GM12878 (cell line): ENCODE measurements around the gene PRKCB. TPM values are rescaled to one million over a fixed set of nuclear protein-coding genes. Genes with fewer than 3 reads are reported as not detected.

Source experiments
- ATAC-seq: fragments of 200-7000 bp; cut with Tn5 transposase; 3 replicates; pipeline ENCODE4 v1.9.1; 2020; ENCODE audit warnings: mild to moderate bottlenecking, moderate library complexity
- BruUV-seq: library from RNA; stranded (reverse); fragments of 400-500 nt; replicated peaks from 2 replicates; lab custom pipeline; 2021; lab: Mats Ljungman, UMichigan
- CTCF ChIA-PET: fragments of 300-600 bp; sonication (Branson Sonifier 250); formaldehyde crosslinking; extraction: SDS; loops from one replicate; lab custom pipeline; 2021; ENCODE audit warnings: inconsistent platforms; lab: Yijun Ruan, JAX
- POLR2A ChIA-PET: fragments of 350-600 bp; formaldehyde crosslinking; extraction: SDS; loops from one replicate; lab custom pipeline; 2021; ENCODE audit warnings: inconsistent platforms; lab: Charles Lee
- RAD21 ChIA-PET: fragments of 300-600 bp; sonication (Branson Sonifier 250); formaldehyde crosslinking; loops from one replicate; lab custom pipeline; 2023; ENCODE audit warnings: antibody characterized with exemption; ENCODE audit not compliant: unreplicated experiment; lab: Charles Lee
- SMC1A ChIA-PET: fragments of 300-600 bp; sonication (Branson Sonifier 250); formaldehyde crosslinking; loops from one replicate; lab custom pipeline; 2023; ENCODE audit not compliant: unreplicated experiment, uncharacterized antibody; lab: Charles Lee
- DNase-seq: peaks from one replicate; pipeline ENCODE4 v3.0.0-alpha.2; 2011; ENCODE audit warnings: low read depth, low spot score
- FAIRE-seq: peaks from 3 replicates; lab custom pipeline; 2011; peaks lifted over from hg19 to GRCh38; lab: Jason Lieb, UNC
- H2AFZ ChIP-seq: 2 replicates; pipeline ENCODE4 v1.6.0; 2011; ENCODE audit warnings: low read depth, low read length, control low read depth; ENCODE audit not compliant: control insufficient read depth
- H3K27ac ChIP-seq: 2 replicates; pipeline ENCODE4 v1.5.1; 2011; ENCODE audit warnings: control low read depth; ENCODE audit not compliant: control insufficient read depth, insufficient read depth
- H3K27me3 ChIP-seq, 2 experiments: replicated peaks in 1 of 2; 2 replicates each; pipeline versions ENCODE4 v1.6.0 to v1.6.1; 2011; ENCODE audit warnings: low read length in 1 of 2; ENCODE audit not compliant: control insufficient read depth in 2 of 2, insufficient read depth in 2 of 2
- H3K36me3 ChIP-seq, 2 experiments: 2 replicates each; pipeline ENCODE4 v1.5.1; 2011; ENCODE audit warnings: low read length in 1 of 2; ENCODE audit not compliant: control insufficient read depth in 2 of 2, insufficient read depth in 2 of 2
- H3K4me1 ChIP-seq: 2 replicates; pipeline ENCODE4 v1.6.1; 2011; ENCODE audit warnings: mild to moderate bottlenecking, low read length, moderate library complexity, mixed read lengths; ENCODE audit not compliant: control insufficient read depth, insufficient read depth
- H3K4me2 ChIP-seq: 2 replicates; pipeline ENCODE4 v1.6.0; 2011; ENCODE audit warnings: control low read depth; ENCODE audit not compliant: control insufficient read depth, insufficient read depth
- H3K4me3 ChIP-seq: fragments of 200-600 bp; sonication (generic); 2 replicates; pipeline ENCODE4 v1.5.1; 2016
- H3K79me2 ChIP-seq: 2 replicates; pipeline ENCODE4 v1.6.0; 2011; ENCODE audit warnings: low read length; ENCODE audit not compliant: control insufficient read depth, insufficient read depth
- H3K9ac ChIP-seq: 2 replicates; pipeline ENCODE4 v1.8.0; 2011; ENCODE audit warnings: low read length, control low read depth, mixed read lengths; ENCODE audit not compliant: control insufficient read depth, insufficient read depth
- H3K9me3 ChIP-seq: replicated peaks from 3 replicates; pipeline ENCODE4 v1.5.1; 2011; ENCODE audit warnings: mild to moderate bottlenecking, low read length; ENCODE audit not compliant: control insufficient read depth, insufficient read depth
- H4K20me1 ChIP-seq: 2 replicates; pipeline ENCODE4 v1.6.0; 2011; ENCODE audit not compliant: control insufficient read depth, insufficient read depth
- BCL11A ChIP-seq: IDR thresholded peaks from 2 replicates; pipeline ENCODE4 v1.6.1; 2011; ENCODE audit warnings: low read depth, low read length
- CBX5 ChIP-seq: sonication (generic); IDR thresholded peaks from 2 replicates; pipeline ENCODE4 v1.6.1; 2016; ENCODE audit warnings: low read depth, moderate library complexity, mild to moderate bottlenecking, inconsistent platforms
- E2F8 ChIP-seq: fragments of 450-650 bp; IDR thresholded peaks from 2 replicates; pipeline ENCODE4 v1.6.1; 2018; ENCODE audit warnings: mild to moderate bottlenecking, low read depth, moderate library complexity; ENCODE audit not compliant: partially characterized antibody
- FOXK2 ChIP-seq: fragments of 450-650 bp; IDR thresholded peaks from 2 replicates; pipeline ENCODE4 v1.6.1; 2017; ENCODE audit warnings: mild to moderate bottlenecking, moderate library complexity
- IRF3 ChIP-seq: fragments of 450-650 bp; IDR thresholded peaks from 2 replicates; pipeline ENCODE4 v1.6.1; 2014; ENCODE audit warnings: mild to moderate bottlenecking
- KDM1A ChIP-seq: fragments of 200-600 bp; sonication (generic); IDR thresholded peaks from 2 replicates; pipeline ENCODE4 v1.6.1; 2016; ENCODE audit warnings: borderline replicate concordance
- MXI1 ChIP-seq: fragments of 150-350 bp; IDR thresholded peaks from 2 replicates; pipeline ENCODE4 v1.6.1; 2011; ENCODE audit warnings: low read depth, mild to moderate bottlenecking, inconsistent platforms, low read length, improper control_type of control experiment
- NFYB ChIP-seq: IDR thresholded peaks from 2 replicates; pipeline ENCODE4 v1.6.1; 2011; ENCODE audit warnings: low read depth, mild to moderate bottlenecking, low read length, improper control_type of control experiment, moderate library complexity; ENCODE audit not compliant: insufficient read depth
- NRF1 ChIP-seq: conservative IDR thresholded peaks from 2 replicates; pipeline ENCODE4 v1.6.1; 2011; ENCODE audit warnings: mild to moderate bottlenecking, low read depth, low read length, improper control_type of control experiment
- POLR2AphosphoS5 ChIP-seq: IDR thresholded peaks from 2 replicates; pipeline ENCODE4 v1.6.1; 2011; ENCODE audit warnings: mild to moderate bottlenecking, low read length, inconsistent platforms
- POU2F2 ChIP-seq: IDR thresholded peaks from 3 replicates; pipeline ENCODE4 v1.6.1; 2011; ENCODE audit warnings: low read depth, mild to moderate bottlenecking, low read length, borderline replicate concordance
- SIX5 ChIP-seq: IDR thresholded peaks from 2 replicates; pipeline ENCODE4 v1.6.1; 2011; ENCODE audit warnings: mild to moderate bottlenecking, low read depth, low read length, moderate library complexity; ENCODE audit not compliant: severe bottlenecking
- SUZ12 ChIP-seq: fragments of 200-600 bp; sonication (generic); IDR thresholded peaks from one replicate; pipeline ENCODE4 v1.6.1; 2018; ENCODE audit warnings: antibody characterized with exemption, mild to moderate bottlenecking; ENCODE audit not compliant: unreplicated experiment
- USF2 ChIP-seq: IDR thresholded peaks from 2 replicates; pipeline ENCODE4 v1.6.1; 2011; ENCODE audit warnings: low read depth, low read length, improper control_type of control experiment, borderline replicate concordance
- WGBS: methylation state at CpG from one replicate; pipeline ENCODE4 v1.1.6; 2016; ENCODE audit warnings: low lambda C conversion rate; ENCODE audit not compliant: insufficient replicate concordance, insufficient coverage; ENCODE audit errors: missing lambda C conversion rate; 5-methylcytosine and 5-hydroxymethylcytosine counted together
- in situ Hi-C: fragments of 300-500 bp; cut with MboI; formaldehyde crosslinking; loops from 9 replicates; pipeline ENCODE4 v1.14.3; 2018; ENCODE audit warnings: mixed read lengths
- intact Hi-C: fragments of 100-400 bp; cut with micrococcal nuclease; formaldehyde crosslinking; loops from one replicate; pipeline ENCODE4 v1.14.2; 2022; ENCODE audit not compliant: unreplicated experiment
- polyA plus RNA-seq, 11 experiments: library from polyadenylated mRNA; depleted of rRNA in 4 of 11; unstranded in 6 of 11; stranded (reverse) in 5 of 11; fragments of >200 nt; fragmentation: Nextera tagmentation in 4 of 11; fragmentation: Illumina TruSeq in 1 of 11; extraction: Ambion mirVana in 4 of 11; extraction: Trizol in 1 of 11; gene quantifications; 1 replicate in 1 of 11; 2 replicates in 10 of 11; pipeline versions ENCODE4 v1.2.1 to v1.2.3, GENCODE V29; 2011 to 2016; ENCODE audit warnings: inconsistent platforms in 2 of 11, missing spikeins in 2 of 11, low read depth in 1 of 11
- total RNA-seq, 4 experiments: library from RNA; depleted of rRNA in 3 of 4; stranded (reverse); fragments of >200 nt in 3 of 4; fragmentation: Illumina TruSeq in 1 of 4; extraction: Trizol in 1 of 4; gene quantifications; 2 replicates each; pipeline versions ENCODE4 v1.2.1 to v1.2.3, GENCODE V29; 2013 to 2021

PRKCB gene
- total and polyA plus RNA-seq, 10 of the 15 experiments (the other 5 are each of a cell fraction or from before 2014, with no cell fraction given): 21.4 to 158 (median 97.3) TPM

- Histone ChIP-seq H3K9ac (no peak overlapping the region), H3K79me2 (no peaks in the 10 kb centered on the region), H4K20me1 (no peaks in the 10 kb centered on the region), H3K4me3 (no peak overlapping the region), H3K4me2 (no peak overlapping the region), H3K9me3 (no peaks in the 10 kb centered on the region; the same call in 2 of the 3 replicates), H3K4me1 (no peaks in the 10 kb centered on the region), H3K36me3 (no peaks in the 10 kb centered on the region), H3K27me3 (no peaks in the 10 kb centered on the region), H3K27ac (no peak overlapping the region), H2AFZ (no peak overlapping the region)
- DNase-seq (no peak), ATAC-seq (no peak), FAIRE-seq (no peak)
- ChIA-PET RAD21 (no interaction called here), SMC1A (interaction anchor here (1.2 kb wide), 1 partner anchor 18 kb away, joined by 3 read pairs; no protein-coding TSS in a partner anchor), POLR2A (no interaction called here), CTCF (interaction anchor here (1.9 kb wide), 1 partner anchor 18 kb away, joined by 11 read pairs; no protein-coding TSS in a partner anchor)
- in situ Hi-C loops: no loop called here
- no TSS peak for BruUV-seq
- 28% methylated on average over 5 of the region's 5 CpGs for WGBS
- TF ChIP-seq CBX5: no peak
- TF ChIP-seq IRF3: no peak
- no peak for TF ChIP-seq FOXK2
- no peak for TF ChIP-seq E2F8
- TF ChIP-seq SIX5: no peak
- TF ChIP-seq MXI1: no peak
- TF ChIP-seq BCL11A: no peak
- TF ChIP-seq NFYB: no peak
- TF ChIP-seq USF2: no peak
- TF ChIP-seq KDM1A: no peak
- no peak for TF ChIP-seq POLR2AphosphoS5
- TF ChIP-seq NRF1: no peak
- no peak for TF ChIP-seq SUZ12
- TF ChIP-seq POU2F2: no peak
- intact Hi-C loops: no loop called here
Observed at GRCh38 chr16:24234737-24235136, 399.0 kb downstream of the PRKCB start.
